ENCODE measurements around the gene GBGT1.

GRCh38 chr9:133129001-133129795 is 34.5 kb downstream of the GBGT1 start:
- TF ChIP-seq CTCF (conservative IDR thresholded peaks at IDR 0.05 in 1 of 2, IDR thresholded peaks at IDR 0.05 in 1 of 2; ENCODE audit: low read depth in 1 of 2, low read length in 2 of 2) (no peak), EZH2 (IDR thresholded peaks at IDR 0.05; ENCODE audit: low read length, missing control alignments) (no peak)

All from fibroblast of lung (primary cell).